Activated T-helper 1 cell treated with anti-CD3 and anti-CD28 coated beads, Interleukin-2, amount 50 U/mL, for 16 hours (primary cell): ENCODE results near the gene KCNH6.

Source experiments
- DNase-seq, 2 donors: peaks; one replicate each; pipeline ENCODE4 v3.0.0-alpha.2; 2020; ENCODE audit warnings: low read depth in 1 of 2, low spot score in 1 of 2

KCNH6 gene, protein sequence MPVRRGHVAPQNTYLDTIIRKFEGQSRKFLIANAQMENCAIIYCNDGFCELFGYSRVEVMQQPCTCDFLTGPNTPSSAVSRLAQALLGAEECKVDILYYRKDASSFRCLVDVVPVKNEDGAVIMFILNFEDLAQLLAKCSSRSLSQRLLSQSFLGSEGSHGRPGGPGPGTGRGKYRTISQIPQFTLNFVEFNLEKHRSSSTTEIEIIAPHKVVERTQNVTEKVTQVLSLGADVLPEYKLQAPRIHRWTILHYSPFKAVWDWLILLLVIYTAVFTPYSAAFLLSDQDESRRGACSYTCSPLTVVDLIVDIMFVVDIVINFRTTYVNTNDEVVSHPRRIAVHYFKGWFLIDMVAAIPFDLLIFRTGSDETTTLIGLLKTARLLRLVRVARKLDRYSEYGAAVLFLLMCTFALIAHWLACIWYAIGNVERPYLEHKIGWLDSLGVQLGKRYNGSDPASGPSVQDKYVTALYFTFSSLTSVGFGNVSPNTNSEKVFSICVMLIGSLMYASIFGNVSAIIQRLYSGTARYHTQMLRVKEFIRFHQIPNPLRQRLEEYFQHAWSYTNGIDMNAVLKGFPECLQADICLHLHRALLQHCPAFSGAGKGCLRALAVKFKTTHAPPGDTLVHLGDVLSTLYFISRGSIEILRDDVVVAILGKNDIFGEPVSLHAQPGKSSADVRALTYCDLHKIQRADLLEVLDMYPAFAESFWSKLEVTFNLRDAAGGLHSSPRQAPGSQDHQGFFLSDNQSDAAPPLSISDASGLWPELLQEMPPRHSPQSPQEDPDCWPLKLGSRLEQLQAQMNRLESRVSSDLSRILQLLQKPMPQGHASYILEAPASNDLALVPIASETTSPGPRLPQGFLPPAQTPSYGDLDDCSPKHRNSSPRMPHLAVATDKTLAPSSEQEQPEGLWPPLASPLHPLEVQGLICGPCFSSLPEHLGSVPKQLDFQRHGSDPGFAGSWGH

DNA sequence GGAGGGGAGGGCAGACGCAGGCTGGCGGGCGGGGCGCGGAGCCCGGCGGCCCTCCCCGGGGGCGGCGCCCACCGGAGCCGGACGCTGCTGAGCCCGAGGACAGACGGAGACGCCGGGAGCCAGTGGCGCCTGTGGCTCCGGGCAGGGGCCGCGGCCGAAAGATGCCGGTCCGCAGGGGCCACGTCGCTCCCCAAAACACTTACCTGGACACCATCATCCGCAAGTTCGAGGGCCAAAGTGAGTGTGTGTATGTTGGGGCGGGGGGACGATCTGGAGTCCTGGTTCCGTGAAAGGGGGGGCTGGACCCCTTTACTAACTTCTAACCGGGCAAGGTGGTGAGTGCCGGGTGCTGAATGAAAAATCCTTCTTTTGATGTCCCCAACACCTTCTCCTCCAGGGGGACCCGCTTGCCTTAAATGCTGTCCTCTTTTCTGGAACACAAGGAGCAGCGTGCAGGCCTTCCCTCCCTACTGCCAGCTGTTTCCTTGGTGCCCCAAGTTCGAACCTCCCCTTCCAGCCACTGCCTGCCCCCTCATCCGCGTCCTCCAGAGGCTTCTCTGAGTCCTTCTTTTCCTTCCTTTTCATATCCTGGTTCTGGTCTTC lies at the start of gene KCNH6:
TSS of gene KCNH6 (plus strand) at position 106 of the 603 bp plus-strand sequence. CDS start at position 162, 56 bp downstream.
- DNase-seq: no peak

DNA sequence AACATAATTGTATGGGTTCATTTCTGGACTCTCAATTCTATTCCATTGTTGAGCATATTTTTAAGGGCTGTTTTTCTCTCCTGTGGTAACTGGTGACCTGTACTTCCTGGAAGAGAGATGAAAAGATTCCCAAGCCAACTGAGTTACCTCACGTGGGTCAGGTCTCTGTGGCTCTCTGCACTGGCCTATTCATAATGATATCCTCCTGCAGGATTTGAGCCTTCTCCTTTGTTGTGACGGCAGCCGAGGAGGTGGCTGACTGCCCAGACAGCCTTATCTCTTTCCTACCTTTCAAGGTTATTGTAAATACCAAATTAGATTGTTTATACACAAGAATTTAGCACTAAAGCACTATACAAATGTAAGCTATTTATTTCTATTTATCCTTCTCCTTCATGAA lies 49.0 kb upstream of the KCNH6 start:
- DNase-seq: no peak

DNA sequence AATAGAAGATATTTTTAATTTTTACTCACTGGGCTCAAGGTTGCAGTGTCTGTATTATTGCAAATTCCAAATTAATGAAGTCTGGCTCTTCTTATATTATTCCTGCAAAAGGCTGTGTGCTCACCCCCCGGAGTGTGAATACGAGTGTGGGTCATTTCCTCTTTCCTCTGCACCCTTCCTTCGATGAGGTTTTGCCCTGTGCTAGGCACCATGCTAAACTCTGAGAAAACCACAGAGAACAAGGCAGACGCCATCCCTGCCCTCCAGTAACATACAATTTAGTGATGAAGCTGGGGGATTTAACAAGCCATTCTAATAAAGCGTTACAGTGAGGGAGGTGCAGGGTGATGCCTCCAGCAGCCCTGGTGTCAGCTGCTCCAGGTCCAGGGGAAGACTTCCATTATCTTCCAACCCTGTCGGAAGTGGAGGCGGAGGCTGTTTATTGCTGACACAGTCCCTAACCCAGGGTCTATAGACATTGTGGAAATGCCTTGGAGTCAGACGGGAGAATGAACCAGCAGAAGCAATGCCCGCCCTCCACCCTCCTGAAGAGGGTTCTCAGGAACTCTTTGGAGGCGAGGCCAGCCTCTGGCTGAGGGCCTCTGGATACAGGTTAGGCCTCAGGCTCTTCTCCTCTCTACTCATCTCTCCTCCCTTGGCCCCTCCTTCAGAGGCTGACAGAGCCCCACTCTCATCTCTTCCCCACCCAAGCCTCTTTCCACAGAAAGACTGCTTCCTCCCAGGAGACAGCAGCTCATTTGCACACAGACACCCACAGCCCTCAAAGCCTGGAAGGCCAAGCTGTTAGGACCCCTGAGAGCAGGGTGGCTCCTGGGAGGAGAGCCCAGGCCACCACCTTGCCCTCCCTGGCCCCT lies 48.3 kb upstream of the KCNH6 start:
- no peak for DNase-seq

DNA sequence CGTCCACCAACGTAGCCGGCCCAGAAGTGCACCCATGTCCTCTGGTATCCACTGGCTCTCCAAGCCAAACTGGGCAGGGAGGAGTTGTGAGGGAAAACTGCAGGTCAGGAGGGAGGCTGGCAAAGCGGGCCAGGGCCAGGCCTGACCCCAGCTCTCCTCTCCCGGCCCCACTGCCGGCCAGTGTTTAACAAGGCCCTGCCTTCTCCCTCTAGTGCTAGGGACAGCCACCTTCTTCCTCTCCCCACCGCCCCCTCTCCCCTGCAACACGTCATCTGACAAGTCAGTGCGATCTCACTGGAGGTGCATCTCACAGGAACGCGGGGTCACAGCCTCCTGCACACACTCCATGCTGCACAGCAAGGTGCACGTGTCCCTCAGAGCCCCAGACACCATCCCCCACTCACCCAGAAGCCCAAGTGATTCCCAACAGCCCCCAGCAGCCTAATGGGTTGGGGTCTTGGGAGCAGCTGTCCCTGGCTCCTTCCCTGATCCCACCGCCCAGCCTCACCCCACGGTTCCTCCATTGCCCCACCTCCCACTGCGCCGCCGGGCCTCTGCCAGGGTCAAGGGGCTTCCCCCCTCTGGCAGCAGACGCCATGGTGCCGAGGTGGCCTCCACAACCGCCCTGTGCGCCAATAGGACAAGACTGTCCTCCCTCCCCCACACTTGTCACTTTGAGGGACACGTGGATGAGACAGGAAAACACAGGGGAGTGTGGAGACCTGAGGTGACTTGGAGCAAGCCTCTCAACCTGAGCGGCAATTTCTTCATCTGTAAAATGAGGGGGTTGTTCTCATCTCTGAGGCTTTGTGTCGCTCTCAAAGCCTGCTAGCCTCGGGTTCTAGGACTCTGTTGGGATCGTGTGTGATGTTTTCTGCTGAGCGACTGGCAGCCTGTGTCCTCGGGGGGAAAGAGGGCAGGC lies 47.4 kb upstream of the KCNH6 start:
- DNase-seq: no peak

DNA sequence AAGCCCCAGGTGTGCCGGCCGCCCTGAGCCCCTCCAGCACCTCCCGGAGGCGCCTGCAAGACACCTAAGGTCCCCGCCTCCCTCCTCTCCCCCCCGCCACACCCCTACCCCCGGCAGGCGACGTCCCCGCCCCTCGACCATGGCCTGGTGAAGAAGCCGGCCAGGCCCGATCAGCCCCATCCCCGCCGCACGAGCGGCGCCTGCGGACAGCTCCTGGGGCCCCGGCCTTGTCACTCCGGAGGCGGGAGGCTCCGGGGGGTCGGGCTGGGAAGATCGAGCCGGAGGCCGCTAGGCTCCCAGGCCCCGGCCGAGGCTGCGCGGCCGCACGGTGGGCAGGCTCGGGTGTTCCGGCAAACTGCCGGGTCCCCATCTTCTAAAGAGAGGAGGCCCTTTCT lies 46.7 kb upstream of the KCNH6 start:
- DNase-seq: no peak

DNA sequence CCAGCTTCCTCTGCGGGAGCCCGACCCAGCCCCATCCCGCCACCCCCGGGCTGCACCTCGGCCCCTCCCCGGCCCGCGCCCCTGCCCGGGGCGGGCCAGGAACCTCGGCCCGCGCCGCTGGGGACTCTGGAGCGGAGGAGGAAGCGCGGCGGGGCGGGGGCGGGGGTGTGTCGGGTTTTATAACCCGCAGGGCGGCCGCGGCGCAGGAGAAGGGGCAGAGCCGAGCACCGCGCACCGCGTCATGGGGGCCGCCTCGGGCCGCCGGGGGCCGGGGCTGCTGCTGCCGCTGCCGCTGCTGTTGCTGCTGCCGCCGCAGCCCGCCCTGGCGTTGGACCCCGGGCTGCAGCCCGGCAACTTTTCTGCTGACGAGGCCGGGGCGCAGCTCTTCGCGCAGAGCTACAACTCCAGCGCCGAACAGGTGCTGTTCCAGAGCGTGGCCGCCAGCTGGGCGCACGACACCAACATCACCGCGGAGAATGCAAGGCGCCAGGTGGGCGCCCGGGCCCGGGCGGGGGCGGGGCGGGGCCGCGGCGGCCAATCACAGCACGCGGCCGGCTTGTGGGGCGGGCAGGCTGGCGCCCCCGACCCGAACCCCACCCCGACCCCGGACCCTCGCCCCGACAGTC lies 46.2 kb upstream of the KCNH6 start, which contains the start of gene ACE:
TSS of gene ACE (plus strand) at position 208 of the 626 bp plus-strand sequence. CDS start at position 242, 34 bp downstream.
- DNase-seq: peak; percentile 15 to 27

DNA sequence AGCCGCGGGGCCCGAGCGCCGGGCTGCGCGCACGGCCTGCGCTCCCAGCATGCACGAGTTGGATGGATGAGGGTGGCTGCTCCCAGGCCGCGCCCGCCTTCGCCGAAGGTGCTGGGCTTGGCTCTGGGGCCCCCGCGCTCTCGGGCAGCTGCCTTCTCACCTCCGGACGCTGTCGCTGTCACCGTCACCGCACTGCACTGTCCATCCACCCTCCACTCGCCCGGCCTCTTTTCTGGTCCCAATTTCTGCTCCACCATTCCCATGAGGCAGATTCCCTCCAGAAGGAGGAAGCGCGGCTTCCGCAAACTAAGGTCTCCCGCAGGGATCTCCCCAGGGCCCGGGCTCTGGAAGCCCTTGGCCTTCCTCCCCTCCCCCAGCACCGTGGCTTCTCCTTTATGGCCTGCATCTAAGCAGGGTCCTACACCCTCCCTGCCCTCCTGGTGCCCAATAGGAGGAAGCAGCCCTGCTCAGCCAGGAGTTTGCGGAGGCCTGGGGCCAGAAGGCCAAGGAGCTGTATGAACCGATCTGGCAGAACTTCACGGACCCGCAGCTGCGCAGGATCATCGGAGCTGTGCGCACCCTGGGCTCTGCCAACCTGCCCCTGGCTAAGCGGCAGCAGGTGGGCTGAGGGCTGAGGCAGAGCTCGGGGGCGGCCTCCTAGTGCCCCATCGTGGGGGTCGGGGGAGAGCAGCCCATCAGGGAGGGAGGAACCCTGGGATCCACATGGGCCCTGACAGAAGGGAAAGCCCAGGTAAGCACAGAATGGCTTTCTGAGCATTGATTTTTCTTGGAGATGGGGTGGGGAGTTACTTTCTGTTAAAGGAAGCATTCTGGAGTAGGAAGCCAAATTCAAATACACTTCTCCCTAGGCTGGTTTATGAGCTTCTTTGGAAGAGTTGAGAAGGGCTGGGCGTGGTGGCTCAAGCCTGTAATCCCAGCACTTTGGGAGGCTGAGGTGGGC lies 45.4 kb upstream of the KCNH6 start:
- no peak for DNase-seq

DNA sequence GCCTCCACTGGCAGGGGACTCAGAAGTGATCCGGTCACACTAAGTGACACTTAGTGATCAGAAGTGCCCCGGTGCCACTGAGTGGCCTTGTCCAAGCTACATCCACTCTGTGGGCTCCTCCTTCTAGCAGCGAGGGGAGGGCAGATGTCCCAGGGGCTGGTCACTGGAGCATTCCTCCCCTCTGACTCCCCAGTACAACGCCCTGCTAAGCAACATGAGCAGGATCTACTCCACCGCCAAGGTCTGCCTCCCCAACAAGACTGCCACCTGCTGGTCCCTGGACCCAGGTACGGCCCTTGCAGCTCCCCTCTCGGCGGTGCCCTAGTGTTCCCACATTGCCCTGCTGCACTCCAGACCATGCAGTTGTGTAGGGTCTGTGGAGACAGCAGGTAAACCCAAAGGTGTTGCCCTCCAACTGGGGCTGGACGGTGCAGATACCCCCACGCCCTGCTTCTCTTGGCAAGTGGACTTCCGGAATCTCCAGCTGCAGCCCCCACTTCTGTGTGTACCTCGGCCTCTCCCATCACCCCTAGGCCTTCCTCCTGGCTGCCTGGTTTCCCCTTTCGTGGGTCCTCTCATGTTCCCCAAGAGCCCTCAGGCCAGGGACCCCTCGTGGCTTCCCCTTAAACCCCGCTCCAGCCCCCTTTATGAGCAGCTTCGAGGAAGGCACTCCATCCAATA lies 44.2 kb upstream of the KCNH6 start:
- peak; percentile 58 to 68 for DNase-seq

DNA sequence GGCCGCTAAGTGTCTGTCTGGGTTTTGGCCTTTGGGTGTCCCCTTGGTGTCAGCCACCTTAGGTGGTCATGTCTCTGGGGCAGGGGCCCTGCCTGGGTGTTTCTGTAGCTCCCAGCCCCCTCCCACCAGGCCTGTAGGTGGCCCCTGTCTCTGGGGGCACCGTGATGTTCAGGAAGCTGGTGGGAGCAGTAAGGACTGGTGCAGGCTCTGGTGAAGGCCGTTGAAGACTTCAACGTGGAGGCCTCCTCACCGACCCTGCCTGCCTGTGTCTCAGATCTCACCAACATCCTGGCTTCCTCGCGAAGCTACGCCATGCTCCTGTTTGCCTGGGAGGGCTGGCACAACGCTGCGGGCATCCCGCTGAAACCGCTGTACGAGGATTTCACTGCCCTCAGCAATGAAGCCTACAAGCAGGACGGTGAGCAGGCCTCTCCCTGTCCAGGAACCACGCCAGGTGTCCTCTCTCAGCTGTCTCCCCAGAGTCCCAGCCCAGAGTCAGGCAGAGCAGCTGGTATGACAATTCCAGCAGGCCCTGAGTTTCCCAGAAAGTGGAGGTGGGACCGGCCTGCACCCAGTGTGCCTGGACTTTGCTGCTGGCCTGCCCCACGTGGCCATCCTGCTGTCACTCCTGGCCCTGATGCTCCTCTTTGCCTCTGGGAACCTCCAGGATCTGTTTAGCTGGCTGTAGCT lies 43.5 kb upstream of the KCNH6 start:
- DNase-seq: no peak

DNA sequence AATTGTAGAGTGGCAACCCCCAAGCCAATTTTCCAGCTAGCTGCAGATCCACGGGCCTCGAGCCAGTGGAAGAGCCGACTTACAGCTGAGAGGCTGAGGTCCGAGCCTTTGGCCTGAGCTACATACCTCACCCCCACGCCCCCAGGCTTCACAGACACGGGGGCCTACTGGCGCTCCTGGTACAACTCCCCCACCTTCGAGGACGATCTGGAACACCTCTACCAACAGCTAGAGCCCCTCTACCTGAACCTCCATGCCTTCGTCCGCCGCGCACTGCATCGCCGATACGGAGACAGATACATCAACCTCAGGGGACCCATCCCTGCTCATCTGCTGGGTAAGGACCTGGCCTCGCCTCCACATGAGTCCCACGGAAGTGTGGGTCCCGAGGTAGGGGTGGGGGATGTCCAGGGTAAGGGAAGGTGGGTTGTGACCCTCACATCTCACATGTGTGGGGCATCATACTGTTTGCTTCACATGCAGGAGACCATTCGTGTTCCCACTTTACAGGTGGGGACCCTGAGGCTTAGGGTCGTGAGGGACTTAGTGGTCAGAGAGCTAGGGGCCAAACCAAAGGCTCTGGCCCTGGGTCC lies 42.9 kb upstream of the KCNH6 start:
- DNase-seq: no peak

DNA sequence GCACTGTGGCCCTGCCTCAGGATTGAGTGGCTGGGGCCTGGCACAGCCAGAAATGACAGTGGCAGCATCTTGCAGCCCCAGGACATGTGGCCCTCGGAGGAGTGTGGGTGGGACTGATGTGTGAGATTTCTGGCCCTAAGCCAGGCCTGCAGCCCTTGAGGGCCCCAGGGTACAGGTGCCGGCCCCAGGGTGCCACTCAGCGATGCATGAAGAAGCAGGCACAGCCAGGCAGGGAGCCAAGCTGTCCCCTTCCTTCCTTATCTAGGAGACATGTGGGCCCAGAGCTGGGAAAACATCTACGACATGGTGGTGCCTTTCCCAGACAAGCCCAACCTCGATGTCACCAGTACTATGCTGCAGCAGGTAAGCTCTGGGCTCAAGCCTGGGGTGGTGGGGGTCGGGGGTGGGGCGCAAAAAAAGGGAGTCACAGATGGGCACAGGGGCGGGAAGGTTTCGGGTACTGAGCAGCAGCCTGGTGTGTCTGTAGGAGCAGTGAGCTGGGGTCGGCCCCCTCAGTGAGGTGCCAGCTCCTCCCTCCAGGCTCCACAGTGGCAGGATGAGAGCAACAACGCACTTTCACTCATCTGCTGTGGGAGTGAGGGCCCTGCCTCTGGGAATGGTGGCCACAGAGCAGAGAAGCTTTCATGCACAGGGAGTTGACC lies 42.2 kb upstream of the KCNH6 start:
- DNase-seq: no peak

DNA sequence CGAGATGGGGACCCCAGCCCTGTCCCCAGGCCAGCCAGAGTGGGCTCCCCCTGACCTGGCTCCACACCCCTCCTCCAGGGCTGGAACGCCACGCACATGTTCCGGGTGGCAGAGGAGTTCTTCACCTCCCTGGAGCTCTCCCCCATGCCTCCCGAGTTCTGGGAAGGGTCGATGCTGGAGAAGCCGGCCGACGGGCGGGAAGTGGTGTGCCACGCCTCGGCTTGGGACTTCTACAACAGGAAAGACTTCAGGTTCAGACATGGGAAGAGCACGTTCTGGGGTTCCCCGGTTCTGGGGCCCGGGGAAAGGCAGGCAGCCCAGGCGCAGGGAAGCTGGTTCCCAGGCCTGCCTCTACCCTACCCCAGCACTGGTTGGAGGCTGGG lies 41.7 kb upstream of the KCNH6 start:
- DNase-seq: no peak

DNA sequence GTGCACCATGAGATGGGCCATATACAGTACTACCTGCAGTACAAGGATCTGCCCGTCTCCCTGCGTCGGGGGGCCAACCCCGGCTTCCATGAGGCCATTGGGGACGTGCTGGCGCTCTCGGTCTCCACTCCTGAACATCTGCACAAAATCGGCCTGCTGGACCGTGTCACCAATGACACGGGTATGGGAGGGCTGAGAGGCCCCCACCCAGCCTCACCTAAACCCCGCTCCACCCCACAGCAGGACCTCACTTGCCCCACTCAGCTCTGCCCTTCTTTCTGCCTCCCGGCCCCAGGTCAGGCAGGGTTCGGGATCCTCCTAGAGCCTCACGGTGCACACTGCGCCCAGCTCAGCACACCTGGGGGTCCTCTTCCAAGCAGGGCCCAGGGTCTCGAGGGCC lies 40.6 kb upstream of the KCNH6 start:
- no peak for DNase-seq

DNA sequence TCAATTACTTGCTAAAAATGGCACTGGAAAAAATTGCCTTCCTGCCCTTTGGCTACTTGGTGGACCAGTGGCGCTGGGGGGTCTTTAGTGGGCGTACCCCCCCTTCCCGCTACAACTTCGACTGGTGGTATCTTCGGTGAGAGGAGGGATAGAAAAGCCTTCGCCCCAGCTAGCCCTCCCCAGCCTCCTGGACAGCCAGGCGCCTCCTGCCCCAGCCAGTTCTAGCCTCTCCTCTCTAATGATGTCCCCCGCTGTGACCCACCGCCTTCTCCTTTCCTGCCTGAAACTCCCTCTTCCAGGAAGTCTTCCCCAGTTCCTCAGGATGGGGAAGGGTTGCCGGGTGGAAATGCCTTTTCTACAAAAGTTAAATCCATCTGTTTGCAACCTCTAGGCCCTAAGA lies 40.1 kb upstream of the KCNH6 start:
- no peak for DNase-seq

DNA sequence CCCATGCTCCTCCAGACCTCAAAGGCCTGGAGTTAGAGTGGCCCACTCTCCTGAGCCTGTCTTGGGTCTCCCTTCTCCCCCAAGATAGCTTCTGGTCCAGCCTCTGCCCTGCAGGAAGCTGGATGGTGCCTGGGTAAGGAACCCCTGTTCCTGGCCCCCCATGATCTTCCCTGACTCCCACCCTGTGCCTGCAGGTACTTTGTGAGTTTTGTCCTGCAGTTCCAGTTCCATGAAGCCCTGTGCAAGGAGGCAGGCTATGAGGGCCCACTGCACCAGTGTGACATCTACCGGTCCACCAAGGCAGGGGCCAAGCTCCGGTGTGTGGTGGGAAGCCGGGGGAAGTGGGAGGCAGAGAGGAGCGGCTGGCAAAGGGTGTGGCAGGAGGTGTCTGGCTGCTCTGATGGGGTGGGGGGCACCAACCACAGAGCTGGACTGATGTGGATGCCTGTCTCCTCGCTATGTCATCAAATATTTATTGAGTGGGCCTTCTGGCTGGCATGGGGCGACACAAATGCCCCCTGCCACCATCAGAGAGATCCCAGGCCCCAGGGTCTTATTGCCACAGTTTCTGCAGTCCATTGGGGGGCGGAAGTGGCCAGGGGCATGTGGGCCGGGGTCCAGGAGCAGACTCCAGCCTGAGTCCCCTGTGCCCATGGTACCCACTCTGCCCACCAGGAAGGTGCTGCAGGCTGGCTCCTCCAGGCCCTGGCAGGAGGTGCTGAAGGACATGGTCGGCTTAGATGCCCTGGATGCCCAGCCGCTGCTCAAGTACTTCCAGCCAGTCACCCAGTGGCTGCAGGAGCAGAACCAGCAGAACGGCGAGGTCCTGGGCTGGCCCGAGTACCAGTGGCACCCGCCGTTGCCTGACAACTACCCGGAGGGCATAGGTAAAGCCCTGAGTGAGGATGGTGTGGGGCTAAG lies 39.2 kb upstream of the KCNH6 start:
- no peak for DNase-seq
